Hepatocyte (in vitro differentiated cells): ENCODE measurements around the gene ITGB1.

ENCODE experiments used
- EZH2 ChIP-seq: fragments of 200-600 bp; sonication (generic); IDR thresholded peaks from 2 replicates; pipeline ENCODE4 v1.6.1; 2016; ENCODE audit warnings: antibody characterized with exemption, mild to moderate bottlenecking, borderline replicate concordance
- EZH2phosphoT487 ChIP-seq: fragments of 200-600 bp; sonication (generic); IDR thresholded peaks from one replicate; pipeline ENCODE4 v1.6.1; 2018; ENCODE audit warnings: antibody characterized with exemption, mild to moderate bottlenecking, low read depth, moderate library complexity; ENCODE audit not compliant: unreplicated experiment, severe bottlenecking

GRCh38 chr10:32950591-32951108 lies 7.4 kb downstream of the ITGB1 start:
- no peak for TF ChIP-seq EZH2
- no peak for TF ChIP-seq EZH2phosphoT487
